A673 (cell line): Measurements from ENCODE around the gene KCNQ1.

ENCODE experiments used
- CTCF ChIP-seq: fragments of 300-800, 200-600 bp; sonication (generic); conservative IDR thresholded peaks from 2 replicates; pipeline ENCODE4 v1.5.1; 2017; ENCODE audit warnings: low read depth, mild to moderate bottlenecking, antibody characterized with exemption, low read length, moderate library complexity, mixed read lengths
- EZH2 ChIP-seq: fragments of 200-600 bp; sonication (generic); IDR thresholded peaks from 2 replicates; pipeline ENCODE4 v1.6.1; 2017; ENCODE audit warnings: borderline replicate concordance, low read depth, mild to moderate bottlenecking, mixed read lengths, antibody characterized with exemption, low read length; ENCODE audit not compliant: poor library complexity, severe bottlenecking

- no peak for TF ChIP-seq CTCF
- TF ChIP-seq EZH2: no peak
Observed at GRCh38 chr11:2660357-2660939, 215.6 kb downstream of the KCNQ1 start.
